A549 (cell line): ENCODE data around the gene RAPGEF4.

ENCODE experiments used
- BHLHE40 ChIP-seq: IDR thresholded peaks from 2 replicates; pipeline ENCODE4 v1.6.1; 2012; ENCODE audit warnings: low read depth, low read length, inconsistent platforms
- CEBPB ChIP-seq, 2 experiments: fragments of >200 bp in 1 of 2; sonication (Bioruptor Twin) in 1 of 2; formaldehyde crosslinking in 1 of 2; IDR thresholded peaks; 2 replicates each; pipeline ENCODE4 v1.6.1; 2012 to 2016
- CTCF ChIP-seq: fragments of >200 bp; sonication (Bioruptor Twin); formaldehyde crosslinking; IDR thresholded peaks from 3 replicates; pipeline ENCODE4 v1.5.1; 2016
- FOSL2 ChIP-seq, 2 experiments: fragments of 450-650 bp in 1 of 2; fragments of >200 bp in 1 of 2; sonication (Bioruptor Twin) in 1 of 2; formaldehyde crosslinking; IDR thresholded peaks; 2 replicates each; pipeline versions ENCODE4 v1.5.0 to v1.6.1; 2016 to 2020; ENCODE audit warnings: mild to moderate bottlenecking in 1 of 2, moderate library complexity in 1 of 2
- HES2 ChIP-seq: fragments of >200 bp; sonication (Bioruptor Twin); formaldehyde crosslinking; IDR thresholded peaks from 2 replicates; pipeline ENCODE4 v1.6.1; 2016
- JUN ChIP-seq, 2 experiments: fragments of >200 bp; sonication (Bioruptor Twin); formaldehyde crosslinking; IDR thresholded peaks; 2 replicates in 1 of 2; 3 replicates in 1 of 2; pipeline ENCODE4 v1.6.1; 2016 to 2017
- MAZ ChIP-seq: fragments of 150-350 bp; IDR thresholded peaks from 2 replicates; pipeline ENCODE4 v1.6.1; 2014; ENCODE audit warnings: antibody characterized with exemption, low read depth, low read length, borderline replicate concordance
- POLR2A ChIP-seq: IDR thresholded peaks from 2 replicates; pipeline ENCODE4 v1.6.1; 2012; ENCODE audit warnings: mild to moderate bottlenecking, low read length
- RARB ChIP-seq: fragments of 250-450 bp; sonication (Bioruptor Pico); IDR thresholded peaks from 2 replicates; pipeline ENCODE4 v1.8.0; 2021; ENCODE audit warnings: mild to moderate bottlenecking, moderate library complexity
- RCOR1 ChIP-seq: fragments of 150-350 bp; IDR thresholded peaks from 2 replicates; pipeline ENCODE4 v1.6.1; 2014; ENCODE audit warnings: antibody characterized with exemption, low read length, low read depth
- RFX5 ChIP-seq: fragments of 450-650 bp; IDR thresholded peaks from 2 replicates; pipeline ENCODE4 v1.7.1; 2014; ENCODE audit warnings: antibody characterized with exemption, mild to moderate bottlenecking, moderate library complexity
- RNF2 ChIP-seq: fragments of 200-600 bp; sonication (generic); IDR thresholded peaks from 2 replicates; pipeline ENCODE4 v1.6.1; 2016; ENCODE audit warnings: low read depth, mild to moderate bottlenecking, antibody characterized with exemption, moderate library complexity, borderline replicate concordance
- USF2 ChIP-seq: fragments of 450-650 bp; IDR thresholded peaks from 2 replicates; pipeline ENCODE4 v1.6.1; 2014; ENCODE audit warnings: antibody characterized with exemption

- TF ChIP-seq JUN (IDR thresholded peaks at IDR 0.05) (no peak), HES2 (no peak), MAZ (no peak), FOSL2 (IDR thresholded peaks at IDR 0.05) (no peak), FOSL2 (CRISPR knock-in tag; IDR thresholded peaks at IDR 0.05) (no peak), RNF2 (no peak), CEBPB (IDR thresholded peaks at IDR 0.05) (no peak), RARB (CRISPR knock-in tag) (no peak), RCOR1 (no peak), BHLHE40 (no peak), CTCF (no peak), USF2 (no peak), POLR2A (no peak), RFX5 (no peak)
Measured at GRCh38 chr2:172928756-172929155, 193.1 kb downstream of the RAPGEF4 start.
